GM19463 (cell line): Measurements from ENCODE around the gene MAP1B.

ENCODE experiments used
- ATAC-seq: cut with Tn5 transposase; IDR thresholded peaks from one replicate; pipeline ENCODE4 v1.9.1; 2021; ENCODE audit warnings: mild to moderate bottlenecking, moderate library complexity; ENCODE audit not compliant: unreplicated experiment

Gene MAP1B

GRCh38 chr5:72216756-72217155 lies 109.5 kb downstream of the MAP1B start:
- ATAC-seq, result no peak

GRCh38 chr5:72221099-72221498 lies 113.8 kb downstream of the MAP1B start:
- no peak for ATAC-seq

- no peak for ATAC-seq
These were observed 114.3 kb downstream of the MAP1B start for GRCh38 chr5:72221541-72221940.

- no peak for ATAC-seq
These were observed 115.2 kb downstream of the MAP1B start for GRCh38 chr5:72222521-72222920.

- ATAC-seq, result no peak
These were observed 116.1 kb downstream of the MAP1B start for GRCh38 chr5:72223371-72223770.

GRCh38 chr5:72224946-72225463 lies 117.7 kb downstream of the MAP1B start:
- no peak for ATAC-seq

- no peak for ATAC-seq
These were observed 118.5 kb downstream of the MAP1B start for GRCh38 chr5:72225741-72226140.

- ATAC-seq, result no peak
These were observed 119.7 kb downstream of the MAP1B start for GRCh38 chr5:72226950-72227349.

- ATAC-seq, result no peak
These were observed 121.7 kb downstream of the MAP1B start for GRCh38 chr5:72228960-72229359.

GRCh38 chr5:72231991-72232703 lies 124.9 kb downstream of the MAP1B start:
- no peak for ATAC-seq

- ATAC-seq, result no peak
These were observed 125.6 kb downstream of the MAP1B start for GRCh38 chr5:72232838-72233237.

- ATAC-seq, result no peak
These were observed 126.6 kb downstream of the MAP1B start for GRCh38 chr5:72233835-72234234.

- peak; percentile 83 for ATAC-seq
These were observed 127.0 kb downstream of the MAP1B start for GRCh38 chr5:72234265-72234700.

GRCh38 chr5:72234868-72235267 lies 127.6 kb downstream of the MAP1B start:
- ATAC-seq, result no peak

- no peak for ATAC-seq
These were observed 128.4 kb downstream of the MAP1B start for GRCh38 chr5:72235725-72236124.

GRCh38 chr5:72237415-72237814 lies 130.1 kb downstream of the MAP1B start:
- ATAC-seq, result no peak

GRCh38 chr5:72237879-72238278 lies 130.6 kb downstream of the MAP1B start:
- ATAC-seq, result no peak

- no peak for ATAC-seq
These were observed 131.6 kb downstream of the MAP1B start for GRCh38 chr5:72238712-72239445.

- ATAC-seq, result no peak
These were observed 134.2 kb downstream of the MAP1B start for GRCh38 chr5:72241346-72242003.

- ATAC-seq, result no peak
These were observed 135.7 kb downstream of the MAP1B start for GRCh38 chr5:72242796-72243475.

GRCh38 chr5:72243706-72244105 lies 136.4 kb downstream of the MAP1B start:
- no peak for ATAC-seq
